GM12878 (cell line): Measurements from ENCODE around the gene CCDC187. TPM values are rescaled to one million over a fixed set of nuclear protein-coding genes. Genes with fewer than 3 reads are reported as not detected.

Experiments
- ATAC-seq: fragments of 200-7000 bp; cut with Tn5 transposase; 3 replicates; pipeline ENCODE4 v1.9.1; 2020; ENCODE audit warnings: mild to moderate bottlenecking, moderate library complexity
- BruUV-seq: library from RNA; stranded (reverse); fragments of 400-500 nt; replicated peaks from 2 replicates; lab custom pipeline; 2021; lab: Mats Ljungman, UMichigan
- CTCF ChIA-PET: fragments of 300-600 bp; sonication (Branson Sonifier 250); formaldehyde crosslinking; extraction: SDS; loops from one replicate; lab custom pipeline; 2021; ENCODE audit warnings: inconsistent platforms; lab: Yijun Ruan, JAX
- POLR2A ChIA-PET: fragments of 350-600 bp; formaldehyde crosslinking; extraction: SDS; loops from one replicate; lab custom pipeline; 2021; ENCODE audit warnings: inconsistent platforms; lab: Charles Lee
- RAD21 ChIA-PET: fragments of 300-600 bp; sonication (Branson Sonifier 250); formaldehyde crosslinking; loops from one replicate; lab custom pipeline; 2023; ENCODE audit warnings: antibody characterized with exemption; ENCODE audit not compliant: unreplicated experiment; lab: Charles Lee
- SMC1A ChIA-PET: fragments of 300-600 bp; sonication (Branson Sonifier 250); formaldehyde crosslinking; loops from one replicate; lab custom pipeline; 2023; ENCODE audit not compliant: unreplicated experiment, uncharacterized antibody; lab: Charles Lee
- DNase-seq: peaks from one replicate; pipeline ENCODE4 v3.0.0-alpha.2; 2011; ENCODE audit warnings: low read depth, low spot score
- FAIRE-seq: peaks from 3 replicates; lab custom pipeline; 2011; peaks lifted over from hg19 to GRCh38; lab: Jason Lieb, UNC
- H2AFZ ChIP-seq: 2 replicates; pipeline ENCODE4 v1.6.0; 2011; ENCODE audit warnings: low read depth, low read length, control low read depth; ENCODE audit not compliant: control insufficient read depth
- H3K27ac ChIP-seq: 2 replicates; pipeline ENCODE4 v1.5.1; 2011; ENCODE audit warnings: control low read depth; ENCODE audit not compliant: control insufficient read depth, insufficient read depth
- H3K27me3 ChIP-seq, 2 experiments: replicated peaks in 1 of 2; 2 replicates each; pipeline versions ENCODE4 v1.6.0 to v1.6.1; 2011; ENCODE audit warnings: low read length in 1 of 2; ENCODE audit not compliant: control insufficient read depth in 2 of 2, insufficient read depth in 2 of 2
- H3K36me3 ChIP-seq, 2 experiments: 2 replicates each; pipeline ENCODE4 v1.5.1; 2011; ENCODE audit warnings: low read length in 1 of 2; ENCODE audit not compliant: control insufficient read depth in 2 of 2, insufficient read depth in 2 of 2
- H3K4me1 ChIP-seq: 2 replicates; pipeline ENCODE4 v1.6.1; 2011; ENCODE audit warnings: mild to moderate bottlenecking, low read length, moderate library complexity, mixed read lengths; ENCODE audit not compliant: control insufficient read depth, insufficient read depth
- H3K4me2 ChIP-seq: 2 replicates; pipeline ENCODE4 v1.6.0; 2011; ENCODE audit warnings: control low read depth; ENCODE audit not compliant: control insufficient read depth, insufficient read depth
- H3K4me3 ChIP-seq: fragments of 200-600 bp; sonication (generic); 2 replicates; pipeline ENCODE4 v1.5.1; 2016
- H3K79me2 ChIP-seq: 2 replicates; pipeline ENCODE4 v1.6.0; 2011; ENCODE audit warnings: low read length; ENCODE audit not compliant: control insufficient read depth, insufficient read depth
- H3K9ac ChIP-seq: 2 replicates; pipeline ENCODE4 v1.8.0; 2011; ENCODE audit warnings: low read length, control low read depth, mixed read lengths; ENCODE audit not compliant: control insufficient read depth, insufficient read depth
- H3K9me3 ChIP-seq: replicated peaks from 3 replicates; pipeline ENCODE4 v1.5.1; 2011; ENCODE audit warnings: mild to moderate bottlenecking, low read length; ENCODE audit not compliant: control insufficient read depth, insufficient read depth
- H4K20me1 ChIP-seq: 2 replicates; pipeline ENCODE4 v1.6.0; 2011; ENCODE audit not compliant: control insufficient read depth, insufficient read depth
- FOXM1 ChIP-seq: IDR thresholded peaks from 2 replicates; pipeline ENCODE4 v1.6.1; 2012; ENCODE audit warnings: low read depth, mild to moderate bottlenecking, inconsistent platforms, low read length, moderate library complexity
- HCFC1 ChIP-seq: fragments of 150-350 bp; IDR thresholded peaks from 2 replicates; pipeline ENCODE4 v1.6.1; 2014; ENCODE audit warnings: low read length
- ZBTB11 ChIP-seq: fragments of 450-650 bp; formaldehyde crosslinking; IDR thresholded peaks from 2 replicates; pipeline ENCODE4 v1.5.0; 2022; ENCODE audit warnings: mild to moderate bottlenecking, missing genetic modification characterization
- ZZZ3 ChIP-seq: IDR thresholded peaks from 2 replicates; pipeline ENCODE4 v1.6.1; 2011; ENCODE audit warnings: low read depth; ENCODE audit not compliant: control insufficient read depth, insufficient read length
- WGBS: methylation state at CpG from one replicate; pipeline ENCODE4 v1.1.6; 2016; ENCODE audit warnings: low lambda C conversion rate; ENCODE audit not compliant: insufficient replicate concordance, insufficient coverage; ENCODE audit errors: missing lambda C conversion rate; 5-methylcytosine and 5-hydroxymethylcytosine counted together
- in situ Hi-C: fragments of 300-500 bp; cut with MboI; formaldehyde crosslinking; loops from 9 replicates; pipeline ENCODE4 v1.14.3; 2018; ENCODE audit warnings: mixed read lengths
- intact Hi-C: fragments of 100-400 bp; cut with micrococcal nuclease; formaldehyde crosslinking; loops from one replicate; pipeline ENCODE4 v1.14.2; 2022; ENCODE audit not compliant: unreplicated experiment
- polyA plus RNA-seq, 11 experiments: library from polyadenylated mRNA; depleted of rRNA in 4 of 11; unstranded in 6 of 11; stranded (reverse) in 5 of 11; fragments of >200 nt; fragmentation: Nextera tagmentation in 4 of 11; fragmentation: Illumina TruSeq in 1 of 11; extraction: Ambion mirVana in 4 of 11; extraction: Trizol in 1 of 11; gene quantifications; 1 replicate in 1 of 11; 2 replicates in 10 of 11; pipeline versions ENCODE4 v1.2.1 to v1.2.3, GENCODE V29; 2011 to 2016; ENCODE audit warnings: inconsistent platforms in 2 of 11, missing spikeins in 2 of 11, low read depth in 1 of 11
- total RNA-seq, 4 experiments: library from RNA; depleted of rRNA in 3 of 4; stranded (reverse); fragments of >200 nt in 3 of 4; fragmentation: Illumina TruSeq in 1 of 4; extraction: Trizol in 1 of 4; gene quantifications; 2 replicates each; pipeline versions ENCODE4 v1.2.1 to v1.2.3, GENCODE V29; 2013 to 2021
- TF ChIP-seq, protein P1 (sequence below), 3 experiments: IDR thresholded peaks in 2 of 3; conservative IDR thresholded peaks in 1 of 3; 2 replicates each; pipeline ENCODE4 v1.5.1; 2011; ENCODE audit warnings: low read depth in 3 of 3, low read length in 3 of 3, mild to moderate bottlenecking in 3 of 3, control low read depth in 2 of 3, moderate library complexity in 2 of 3, inconsistent platforms in 1 of 3, mixed read lengths in 1 of 3; ENCODE audit not compliant: control insufficient read depth in 2 of 3, insufficient read depth in 1 of 3; ENCODE audit errors: extremely low read depth in 1 of 3

The CCDC187 gene
- total and polyA plus RNA-seq, 10 of the 15 experiments (the other 5 are each of a cell fraction or from before 2014, with no cell fraction given) = 0.04 to 0.23 (median 0.04) TPM; not detected in 7

- no peak overlapping the region for H3K4me3 ChIP-seq
- no peaks in the 10 kb centered on the region for H4K20me1 ChIP-seq
- ATAC-seq (no peak), DNase-seq (no peak), FAIRE-seq (no peak)
- in situ Hi-C loops = no loop called here
- H3K4me2 ChIP-seq = no peak overlapping the region
- ChIA-PET CTCF (no interaction called here), SMC1A (no interaction called here), RAD21 (no interaction called here), POLR2A (no interaction called here)
- no peak overlapping the region for H2AFZ ChIP-seq
- no TSS peak for BruUV-seq
- no peaks in the 10 kb centered on the region for H3K4me1 ChIP-seq
- H3K36me3 ChIP-seq = no peaks in the 10 kb centered on the region
- no peak overlapping the region for H3K9ac ChIP-seq
- H3K27me3 ChIP-seq = no peaks in the 10 kb centered on the region
- H3K79me2 ChIP-seq = no peaks in the 10 kb centered on the region
- TF ChIP-seq FOXM1 (no peak), ZBTB11 (CRISPR knock-in tag) (no peak), HCFC1 (no peak), ZZZ3 (no peak)
- TF ChIP-seq, protein P1, sequence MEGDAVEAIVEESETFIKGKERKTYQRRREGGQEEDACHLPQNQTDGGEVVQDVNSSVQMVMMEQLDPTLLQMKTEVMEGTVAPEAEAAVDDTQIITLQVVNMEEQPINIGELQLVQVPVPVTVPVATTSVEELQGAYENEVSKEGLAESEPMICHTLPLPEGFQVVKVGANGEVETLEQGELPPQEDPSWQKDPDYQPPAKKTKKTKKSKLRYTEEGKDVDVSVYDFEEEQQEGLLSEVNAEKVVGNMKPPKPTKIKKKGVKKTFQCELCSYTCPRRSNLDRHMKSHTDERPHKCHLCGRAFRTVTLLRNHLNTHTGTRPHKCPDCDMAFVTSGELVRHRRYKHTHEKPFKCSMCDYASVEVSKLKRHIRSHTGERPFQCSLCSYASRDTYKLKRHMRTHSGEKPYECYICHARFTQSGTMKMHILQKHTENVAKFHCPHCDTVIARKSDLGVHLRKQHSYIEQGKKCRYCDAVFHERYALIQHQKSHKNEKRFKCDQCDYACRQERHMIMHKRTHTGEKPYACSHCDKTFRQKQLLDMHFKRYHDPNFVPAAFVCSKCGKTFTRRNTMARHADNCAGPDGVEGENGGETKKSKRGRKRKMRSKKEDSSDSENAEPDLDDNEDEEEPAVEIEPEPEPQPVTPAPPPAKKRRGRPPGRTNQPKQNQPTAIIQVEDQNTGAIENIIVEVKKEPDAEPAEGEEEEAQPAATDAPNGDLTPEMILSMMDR (IDR thresholded peaks at IDR 0.05 in 2 of 3, conservative IDR thresholded peaks at IDR 0.05 in 1 of 3; ENCODE audit: control insufficient read depth in 2 of 3, extremely low read depth in 1 of 3, insufficient read depth in 1 of 3, low read depth in 3 of 3, low read length in 3 of 3) = no peak
- H3K27ac ChIP-seq = no peak overlapping the region
- intact Hi-C loops = no loop called here
- WGBS = 80% methylated on average over 16 of the region's 16 CpGs
- no peaks in the 10 kb centered on the region; the same call in 2 of the 3 replicates for H3K9me3 ChIP-seq
Measured at GRCh38 chr9:136295055-136295454, 8.8 kb downstream of the CCDC187 start.
